Gastrocnemius medialis (tissue), 4 donors: ENCODE measurements around the gene GNB5. TPM values are rescaled to one million over a fixed set of nuclear protein-coding genes. Genes with fewer than 3 reads are reported as not detected.
A peak's percentile ranks its signal among the peaks of the same experiment; 100 is the strongest.
"Not testable (repeated sequence)": the region's sequence is repeated elsewhere in the genome, so short reads cannot be mapped to it uniquely, and the experiment has no call there.

ENCODE experiments used
- ATAC-seq, 2 donors: fragments of 150-250 bp; one replicate each; pipeline ENCODE4 v1.9.1; 2016
- DNase-seq, 2 donors: peaks; one replicate each; pipeline ENCODE4 v3.0.0-alpha.2; 2019
- H3K27ac ChIP-seq, 4 donors: fragments of 200-600 bp; sonication (generic); 1 replicate in 1 of 4; 2 replicates in 3 of 4; pipeline ENCODE4 v1.5.1; 2016 to 2018; ENCODE audit warnings: mild to moderate bottlenecking in 2 of 4, moderate library complexity in 1 of 4
- H3K27me3 ChIP-seq, 3 donors: fragments of 200-600 bp; sonication (generic) in 2 of 3; 1 replicate in 1 of 3; 2 replicates in 2 of 3; pipeline versions ENCODE4 v1.5.1 to v1.6.0; 2016 to 2019; ENCODE audit warnings: mild to moderate bottlenecking in 1 of 3, moderate library complexity in 1 of 3
- H3K36me3 ChIP-seq, 2 donors: fragments of 200-600 bp; sonication (generic) in 1 of 2; one replicate each; pipeline ENCODE4 v1.5.1; 2017 to 2018
- H3K4me1 ChIP-seq, 2 donors: fragments of 200-600 bp; sonication (generic) in 1 of 2; one replicate each; pipeline ENCODE4 v1.5.1; 2016 to 2017; ENCODE audit warnings: mild to moderate bottlenecking in 2 of 2
- H3K4me3 ChIP-seq, 4 donors: fragments of 200-600 bp; sonication (generic) in 3 of 4; 1 replicate in 1 of 4; 2 replicates in 3 of 4; pipeline ENCODE4 v1.5.1; 2016 to 2019; ENCODE audit warnings: mild to moderate bottlenecking in 2 of 4
- H3K9me3 ChIP-seq, 3 donors: fragments of 200-600 bp; sonication (generic) in 2 of 3; 1 replicate in 1 of 3; 2 replicates in 2 of 3; pipeline ENCODE4 v1.5.1; 2016 to 2019
- CTCF ChIP-seq, 5 experiments: fragments of 450-650 bp in 3 of 5; fragments of 200-600 bp in 2 of 5; sonication (generic) in 2 of 5; IDR thresholded peaks in 4 of 5; conservative IDR thresholded peaks in 1 of 5; 1 replicate in 4 of 5; 2 replicates in 1 of 5; pipeline ENCODE4 v1.5.1; 2016 to 2019; ENCODE audit warnings: antibody characterized with exemption in 5 of 5, mild to moderate bottlenecking in 3 of 5, moderate library complexity in 3 of 5
- POLR2A ChIP-seq, 2 donors: fragments of 450-650 bp; IDR thresholded peaks; one replicate each; pipeline ENCODE4 v1.6.1; 2017; ENCODE audit warnings: antibody characterized with exemption in 2 of 2, mild to moderate bottlenecking in 2 of 2, moderate library complexity in 2 of 2
- in situ Hi-C, 4 donors: fragments of 200-750 bp; cut with MboI; loops; one replicate each; pipeline versions ENCODE4 v1.15.0 to v1.8.0; 2017; ENCODE audit warnings: low sequenced_read_pairs in 4 of 4
- intact Hi-C: fragments of 100-400 bp; cut with DNase I; formaldehyde crosslinking; loops from one replicate; pipeline ENCODE4 v1.15.1; 2023; ENCODE audit warnings: low total_unique reads
- total RNA-seq, 4 donors: library from RNA; depleted of rRNA; stranded (reverse); fragments of >200 nt; gene quantifications; one replicate each; pipeline versions ENCODE4 v1.1.0 to v1.2.3, GENCODE V29; 2016

Gene GNB5
- total RNA-seq, 4 donors from 2014 or later = 2.9 to 4.6 (median 3.6) TPM

GRCh38 chr15:52100807-52101442 lies 90.3 kb downstream of the GNB5 start:
- DNase-seq (peak; percentile 44 to 77), ATAC-seq (peak in 1 of 2 donors; percentile 55)
- Histone ChIP-seq H3K9me3 (no peaks in the 10 kb centered on the region), H3K4me1 (no peaks in the 10 kb centered on the region), H3K27ac (no peak overlapping the region), H3K27me3 (no peaks in the 10 kb centered on the region), H3K4me3 (no peak overlapping the region), H3K36me3 (no peaks in the 10 kb centered on the region)
- in situ Hi-C loops = no loop called here
- no peak for TF ChIP-seq CTCF (IDR thresholded peaks at IDR 0.05 in 4 of 5, conservative IDR thresholded peaks at IDR 0.05 in 1 of 5)
- no peak for TF ChIP-seq POLR2A (IDR thresholded peaks at IDR 0.05)
- intact Hi-C loops = loop anchor here (10.0 kb wide), 1 partner anchor 84 kb away; no protein-coding TSS in a partner anchor

GRCh38 chr15:52099651-52100272 lies 91.4 kb downstream of the GNB5 start:
- no peak for DNase-seq
- H3K27ac ChIP-seq = no peak overlapping the region
- in situ Hi-C loops (loop anchor here in 1 of 4 donors (25.0 kb wide), 1 partner anchor 112 kb away; no protein-coding TSS in a partner anchor), intact Hi-C loops (loop anchor here (10.0 kb wide), 1 partner anchor 85 kb away; no protein-coding TSS in a partner anchor)
- no peaks in the 10 kb centered on the region for H3K9me3 ChIP-seq
- H3K36me3 ChIP-seq = no peaks in the 10 kb centered on the region
- no peak for ATAC-seq
- no peak for TF ChIP-seq POLR2A (IDR thresholded peaks at IDR 0.05)
- TF ChIP-seq CTCF (IDR thresholded peaks at IDR 0.05 in 4 of 5, conservative IDR thresholded peaks at IDR 0.05 in 1 of 5) = no peak
- no peaks in the 10 kb centered on the region for H3K4me1 ChIP-seq
- no peak overlapping the region for H3K4me3 ChIP-seq
- no peaks in the 10 kb centered on the region for H3K27me3 ChIP-seq

GRCh38 chr15:52098323-52098722 lies 92.9 kb downstream of the GNB5 start:
- intact Hi-C loops = no loop called here
- no peak for ATAC-seq

GRCh38 chr15:52097180-52097579 lies 94.0 kb downstream of the GNB5 start:
- TF ChIP-seq POLR2A (IDR thresholded peaks at IDR 0.05) (no peak), CTCF (IDR thresholded peaks at IDR 0.05 in 4 of 5, conservative IDR thresholded peaks at IDR 0.05 in 1 of 5) (no peak)
- H3K9me3 ChIP-seq = no peaks in the 10 kb centered on the region
- H3K27me3 ChIP-seq = no peaks in the 10 kb centered on the region
- no peak for DNase-seq
- no peaks in the 10 kb centered on the region for H3K36me3 ChIP-seq
- no peak overlapping the region for H3K4me3 ChIP-seq
- ATAC-seq = no peak
- H3K4me1 ChIP-seq = peaks cover 0 to 7% of the 10 kb centered on the region in 2 donors
- in situ Hi-C loops = loop anchor here in 1 of 4 donors (25.0 kb wide), 1 partner anchor 110 kb away; no protein-coding TSS in a partner anchor
- H3K27ac ChIP-seq = no peak overlapping the region
- intact Hi-C loops = no loop called here

More at GRCh38 chr15:52098323-52098722, 92.9 kb downstream of the GNB5 start:
- no peak for DNase-seq
- H3K27ac ChIP-seq = no peak overlapping the region
- H3K27me3 ChIP-seq = no peaks in the 10 kb centered on the region
- peaks cover 0 to 3% of the 10 kb centered on the region in 2 donors for H3K4me1 ChIP-seq
- no peak overlapping the region for H3K4me3 ChIP-seq
- TF ChIP-seq CTCF (IDR thresholded peaks at IDR 0.05 in 4 of 5, conservative IDR thresholded peaks at IDR 0.05 in 1 of 5) (no peak), POLR2A (IDR thresholded peaks at IDR 0.05) (no peak)
- H3K9me3 ChIP-seq = no peaks in the 10 kb centered on the region
- in situ Hi-C loops = loop anchor here in 1 of 4 donors (25.0 kb wide), 1 partner anchor 111 kb away; no protein-coding TSS in a partner anchor
- no peaks in the 10 kb centered on the region for H3K36me3 ChIP-seq

GRCh38 chr15:52096536-52096935 lies 94.7 kb downstream of the GNB5 start:
- ATAC-seq, H3K27me3 ChIP-seq, H3K36me3 ChIP-seq, intact Hi-C loops, H3K9me3 ChIP-seq, H3K4me3 ChIP-seq, H3K4me1 ChIP-seq, H3K27ac ChIP-seq, DNase-seq: not testable (repeated sequence)
- in situ Hi-C loops = loop anchor here in 1 of 4 donors (25.0 kb wide), 1 partner anchor 109 kb away; no protein-coding TSS in a partner anchor
